Gastrocnemius medialis (tissue), 4 donors: ENCODE results near the gene LYRM2. TPM values are rescaled to one million over a fixed set of nuclear protein-coding genes. Genes with fewer than 3 reads are reported as not detected.

Source experiments
- ATAC-seq, 2 donors: fragments of 150-250 bp; one replicate each; pipeline ENCODE4 v1.9.1; 2016
- DNase-seq, 2 donors: peaks; one replicate each; pipeline ENCODE4 v3.0.0-alpha.2; 2019
- H3K27ac ChIP-seq, 4 donors: fragments of 200-600 bp; sonication (generic); 1 replicate in 1 of 4; 2 replicates in 3 of 4; pipeline ENCODE4 v1.5.1; 2016 to 2018; ENCODE audit warnings: mild to moderate bottlenecking in 2 of 4, moderate library complexity in 1 of 4
- H3K27me3 ChIP-seq, 3 donors: fragments of 200-600 bp; sonication (generic) in 2 of 3; 1 replicate in 1 of 3; 2 replicates in 2 of 3; pipeline versions ENCODE4 v1.5.1 to v1.6.0; 2016 to 2019; ENCODE audit warnings: mild to moderate bottlenecking in 1 of 3, moderate library complexity in 1 of 3
- H3K36me3 ChIP-seq, 2 donors: fragments of 200-600 bp; sonication (generic) in 1 of 2; one replicate each; pipeline ENCODE4 v1.5.1; 2017 to 2018
- H3K4me1 ChIP-seq, 2 donors: fragments of 200-600 bp; sonication (generic) in 1 of 2; one replicate each; pipeline ENCODE4 v1.5.1; 2016 to 2017; ENCODE audit warnings: mild to moderate bottlenecking in 2 of 2
- H3K4me3 ChIP-seq, 4 donors: fragments of 200-600 bp; sonication (generic) in 3 of 4; 1 replicate in 1 of 4; 2 replicates in 3 of 4; pipeline ENCODE4 v1.5.1; 2016 to 2019; ENCODE audit warnings: mild to moderate bottlenecking in 2 of 4
- H3K9me3 ChIP-seq, 3 donors: fragments of 200-600 bp; sonication (generic) in 2 of 3; 1 replicate in 1 of 3; 2 replicates in 2 of 3; pipeline ENCODE4 v1.5.1; 2016 to 2019
- CTCF ChIP-seq, 5 experiments: fragments of 450-650 bp in 3 of 5; fragments of 200-600 bp in 2 of 5; sonication (generic) in 2 of 5; IDR thresholded peaks in 4 of 5; conservative IDR thresholded peaks in 1 of 5; 1 replicate in 4 of 5; 2 replicates in 1 of 5; pipeline ENCODE4 v1.5.1; 2016 to 2019; ENCODE audit warnings: antibody characterized with exemption in 5 of 5, mild to moderate bottlenecking in 3 of 5, moderate library complexity in 3 of 5
- POLR2A ChIP-seq, 2 donors: fragments of 450-650 bp; IDR thresholded peaks; one replicate each; pipeline ENCODE4 v1.6.1; 2017; ENCODE audit warnings: antibody characterized with exemption in 2 of 2, mild to moderate bottlenecking in 2 of 2, moderate library complexity in 2 of 2
- in situ Hi-C, 4 donors: fragments of 200-750 bp; cut with MboI; loops; one replicate each; pipeline versions ENCODE4 v1.15.0 to v1.8.0; 2017; ENCODE audit warnings: low sequenced_read_pairs in 4 of 4
- intact Hi-C: fragments of 100-400 bp; cut with DNase I; formaldehyde crosslinking; loops from one replicate; pipeline ENCODE4 v1.15.1; 2023; ENCODE audit warnings: low total_unique reads
- total RNA-seq, 4 donors: library from RNA; depleted of rRNA; stranded (reverse); fragments of >200 nt; gene quantifications; one replicate each; pipeline versions ENCODE4 v1.1.0 to v1.2.3, GENCODE V29; 2016

Gene LYRM2
- total RNA-seq, 4 donors from 2014 or later = 15.8 to 40.2 (median 23.3) TPM

- Histone ChIP-seq H3K27me3 (no peaks in the 10 kb centered on the region), H3K4me3 (no peak overlapping the region), H3K27ac (no peak overlapping the region), H3K4me1 (peaks cover 18 to 33% of the 10 kb centered on the region in 2 donors), H3K36me3 (no peaks in the 10 kb centered on the region), H3K9me3 (no peaks in the 10 kb centered on the region)
- in situ Hi-C loops (no loop called here), intact Hi-C loops (no loop called here)
- ATAC-seq = no peak
- no peak for DNase-seq
- TF ChIP-seq POLR2A (IDR thresholded peaks at IDR 0.05) (no peak), CTCF (IDR thresholded peaks at IDR 0.05 in 4 of 5, conservative IDR thresholded peaks at IDR 0.05 in 1 of 5) (no peak)
These were observed 115.8 kb downstream of the LYRM2 start for GRCh38 chr6:89522778-89523177.

DNA sequence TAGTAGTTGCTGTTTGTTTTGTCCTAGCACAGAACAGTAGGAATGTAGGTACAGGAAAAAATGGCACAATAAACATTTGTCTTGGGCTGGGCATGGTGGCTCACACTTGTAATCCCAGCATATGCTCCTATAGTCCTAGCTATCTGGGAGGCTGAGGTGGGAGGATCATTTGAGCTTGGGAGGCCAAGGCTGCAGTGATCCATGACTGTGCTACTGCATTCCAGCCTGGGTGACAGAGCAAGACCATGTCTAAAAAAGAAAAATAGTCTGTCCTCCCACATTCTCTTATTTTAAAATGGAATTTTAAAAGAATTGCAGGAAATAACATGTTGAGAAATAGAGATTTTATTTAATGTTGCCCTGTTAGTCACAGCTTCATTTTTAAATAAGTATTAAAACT, 117.8 kb downstream of the LYRM2 start:
- Histone ChIP-seq H3K27me3 (no peaks in the 10 kb centered on the region), H3K4me1 (peaks cover 5 to 19% of the 10 kb centered on the region in 2 donors), H3K9me3 (no peaks in the 10 kb centered on the region), H3K36me3 (no peaks in the 10 kb centered on the region), H3K27ac (no peak overlapping the region), H3K4me3 (no peak overlapping the region)
- DNase-seq = no peak
- in situ Hi-C loops = no loop called here
- intact Hi-C loops = no loop called here
- no peak for ATAC-seq
- TF ChIP-seq POLR2A (IDR thresholded peaks at IDR 0.05) = no peak
- TF ChIP-seq CTCF (IDR thresholded peaks at IDR 0.05 in 4 of 5, conservative IDR thresholded peaks at IDR 0.05 in 1 of 5) = no peak

DNA sequence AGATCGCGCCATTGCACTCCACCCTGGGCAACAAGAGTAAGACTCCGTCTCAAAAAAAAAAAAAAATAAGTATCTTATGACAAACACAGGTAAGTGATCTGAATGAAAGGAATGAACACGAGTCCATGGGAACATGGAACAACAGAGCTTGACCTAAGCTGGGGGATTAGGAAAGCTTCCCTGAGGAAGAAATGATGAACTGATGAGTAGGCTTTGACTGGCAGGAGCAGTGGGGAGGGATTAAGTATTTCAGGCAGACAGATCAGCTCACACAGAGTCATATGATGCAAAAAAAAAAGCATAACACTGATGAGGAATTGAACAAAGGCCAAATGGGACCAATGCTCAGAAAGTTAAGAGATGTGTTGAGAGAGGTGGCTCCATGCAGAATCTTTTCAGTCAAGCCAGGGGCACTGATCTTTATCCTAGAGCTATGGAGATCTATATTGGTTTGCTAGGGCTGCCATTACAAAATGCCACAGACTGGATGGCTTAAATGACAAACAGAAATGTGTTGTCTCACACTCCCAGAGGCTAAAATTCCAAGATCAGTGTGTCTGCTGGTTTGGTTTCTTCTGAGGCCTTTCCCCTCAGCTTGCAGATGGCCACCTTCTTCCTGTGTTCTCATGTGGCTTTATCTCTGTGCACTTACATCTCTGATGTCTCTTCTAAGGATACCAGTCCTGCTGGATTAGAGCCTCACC, 120.0 kb downstream of the LYRM2 start:
- no peaks in the 10 kb centered on the region for H3K9me3 ChIP-seq
- intact Hi-C loops (no loop called here), in situ Hi-C loops (no loop called here)
- H3K27me3 ChIP-seq = no peaks in the 10 kb centered on the region
- H3K4me1 ChIP-seq = peaks cover 0 to 8% of the 10 kb centered on the region in 2 donors
- H3K4me3 ChIP-seq = no peak overlapping the region
- DNase-seq (no peak), ATAC-seq (no peak)
- no peaks in the 10 kb centered on the region for H3K36me3 ChIP-seq
- TF ChIP-seq CTCF (IDR thresholded peaks at IDR 0.05 in 4 of 5, conservative IDR thresholded peaks at IDR 0.05 in 1 of 5) = no peak
- TF ChIP-seq POLR2A (IDR thresholded peaks at IDR 0.05) = no peak
- no peak overlapping the region for H3K27ac ChIP-seq

Other genes starting within 250 kb of the LYRM2 start
- 100 to 1,000 TPM in 2 of 4 donors, 10 to 100 TPM in 2; 53.6 to 173 (median 106) TPM for gene RRAGD, start 226.5 kb downstream of the LYRM2 start, total RNA-seq
- 1 to 10 TPM; 1.6 to 6.8 (median 2.9) TPM for gene ANKRD6, start 205.6 kb downstream of the LYRM2 start, total RNA-seq
- 10 to 100 TPM; 13.5 to 22.0 (median 17.0) TPM for gene MDN1, start 181.0 kb upstream of the LYRM2 start, total RNA-seq
- 10 to 100 TPM in 2 of 4 donors, 1 to 10 TPM in 2; 7.8 to 14.2 (median 11.6) TPM for gene CASP8AP2, start 191.1 kb upstream of the LYRM2 start, total RNA-seq